AG10803 (cell line): ENCODE measurements around the gene AP2B1.

Experiments
- DNase-seq: peaks from one replicate; pipeline ENCODE4 v3.0.0; 2010; ENCODE audit warnings: low read depth
- H3K4me3 ChIP-seq: 2 replicates; pipeline ENCODE4 v1.5.1; 2011; ENCODE audit warnings: mild to moderate bottlenecking, low read length, control low read depth
- CTCF ChIP-seq: conservative IDR thresholded peaks from 2 replicates; pipeline ENCODE4 v1.5.1; 2011; ENCODE audit warnings: mild to moderate bottlenecking, low read length, control low read depth, inconsistent platforms

AP2B1 gene

GRCh38 chr17:35752471-35752870, 165.3 kb downstream of the AP2B1 start:
- H3K4me3 ChIP-seq: no peak overlapping the region
- no peak for TF ChIP-seq CTCF
- no peak for DNase-seq

GRCh38 chr17:35752945-35753764, 166.0 kb downstream of the AP2B1 start, which contains the start of gene GAS2L2:
TSS of gene GAS2L2 (minus strand) at chr17:35753239. CDS start at chr17:35752850, 389 bp downstream.
- no peak within 1 kb of the TSS for H3K4me3 ChIP-seq
- DNase-seq: peak; percentile 23
- no peak for TF ChIP-seq CTCF

- no peak overlapping the region for H3K4me3 ChIP-seq
- TF ChIP-seq CTCF: no peak
- no peak for DNase-seq
Observed at GRCh38 chr17:35757243-35757642, 170.1 kb downstream of the AP2B1 start.

DNA sequence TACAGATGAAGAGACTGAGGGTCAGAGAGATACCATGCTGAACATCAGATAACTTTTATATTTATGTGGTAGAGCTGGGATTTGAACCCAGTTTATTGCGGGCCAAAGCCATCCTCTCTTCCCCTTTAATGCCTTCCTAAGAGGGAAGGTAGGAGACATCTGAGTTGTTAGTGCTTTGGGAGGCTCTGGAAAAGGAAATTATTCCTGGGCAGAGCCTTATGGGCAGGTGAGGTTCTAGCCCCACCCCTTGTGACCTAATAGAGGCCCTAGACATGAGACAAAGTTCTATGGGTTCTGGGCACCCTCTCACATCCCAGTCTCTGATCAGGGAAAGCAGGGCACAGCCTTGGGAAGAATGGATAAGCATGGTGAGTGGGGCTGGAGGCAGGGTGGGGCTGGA, 173.5 kb downstream of the AP2B1 start, which contains the start of gene C17orf50:
Gene C17orf50, plus strand, starts transcription at position 301 of the 400 bp plus-strand sequence. Its CDS starts 55 bp downstream, at position 356.
- no peak for TF ChIP-seq CTCF
- no peak within 1 kb of the TSS for H3K4me3 ChIP-seq

DNA sequence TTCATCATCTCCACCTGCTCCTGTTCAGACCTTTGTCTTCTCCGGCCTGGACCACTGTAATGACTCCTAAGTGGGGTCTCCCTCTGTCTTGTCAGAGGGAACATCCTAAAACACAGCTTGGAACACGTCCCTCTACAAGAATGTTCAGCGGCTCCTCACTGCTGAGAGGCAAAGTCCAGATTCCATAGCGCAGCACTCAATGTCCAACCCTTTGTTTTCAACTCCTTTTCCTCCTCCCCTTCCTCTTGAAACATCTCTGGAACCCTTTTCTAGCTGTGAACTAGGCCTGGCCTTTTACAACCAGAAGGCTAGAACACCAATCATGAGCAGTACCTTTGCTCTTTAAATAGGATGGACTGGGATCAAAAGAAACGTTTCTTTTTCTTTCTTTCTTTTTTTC, 174.5 kb downstream of the AP2B1 start:
- no peak for TF ChIP-seq CTCF
- no peak overlapping the region for H3K4me3 ChIP-seq
- no peak for DNase-seq

More for the DNA sequence above, 173.5 kb downstream of the AP2B1 start, which contains the start of gene C17orf50:
- no peak for DNase-seq

- no peak for DNase-seq
- TF ChIP-seq CTCF: no peak
- H3K4me3 ChIP-seq: peak overlapping the region; percentile 43
Observed at GRCh38 chr17:35763767-35764122, 176.6 kb downstream of the AP2B1 start.
